Gastroesophageal sphincter (tissue), 3 donors: ENCODE measurements around the gene KLHL6.

Experiments
- CTCF ChIP-seq, 4 experiments: fragments of 200-600 bp in 2 of 4; fragments of 450-650 bp in 2 of 4; sonication (generic) in 1 of 4; IDR thresholded peaks; one replicate each; pipeline ENCODE4 v1.5.1; 2017 to 2019; ENCODE audit warnings: antibody characterized with exemption in 4 of 4, mild to moderate bottlenecking in 2 of 4, moderate library complexity in 2 of 4
- EP300 ChIP-seq: sonication (generic); formaldehyde crosslinking; IDR thresholded peaks from one replicate; pipeline ENCODE4 v1.6.1; 2017; ENCODE audit warnings: antibody characterized with exemption, mild to moderate bottlenecking
- POLR2A ChIP-seq, 2 donors: fragments of 450-650 bp; IDR thresholded peaks; one replicate each; pipeline ENCODE4 v1.6.1; 2017; ENCODE audit warnings: antibody characterized with exemption in 2 of 2, mild to moderate bottlenecking in 2 of 2, moderate library complexity in 1 of 2
- POLR2AphosphoS5 ChIP-seq: sonication (generic); formaldehyde crosslinking; IDR thresholded peaks from one replicate; pipeline ENCODE4 v1.6.1; 2017; ENCODE audit warnings: antibody characterized with exemption

GRCh38 chr3:183515968-183516851 is 39.3 kb downstream of the KLHL6 start:
- no peak for TF ChIP-seq CTCF (IDR thresholded peaks at IDR 0.05)
- TF ChIP-seq POLR2A (IDR thresholded peaks at IDR 0.05), result no peak
- TF ChIP-seq POLR2AphosphoS5, result no peak
- TF ChIP-seq EP300, result no peak
